ENCODE data around the gene SOBP. TPM values are rescaled to one million over a fixed set of nuclear protein-coding genes. Genes with fewer than 3 reads are reported as not detected.

The SOBP gene
- total RNA-seq, 1 experiment from 2014 or later: 1.7 TPM

DNA sequence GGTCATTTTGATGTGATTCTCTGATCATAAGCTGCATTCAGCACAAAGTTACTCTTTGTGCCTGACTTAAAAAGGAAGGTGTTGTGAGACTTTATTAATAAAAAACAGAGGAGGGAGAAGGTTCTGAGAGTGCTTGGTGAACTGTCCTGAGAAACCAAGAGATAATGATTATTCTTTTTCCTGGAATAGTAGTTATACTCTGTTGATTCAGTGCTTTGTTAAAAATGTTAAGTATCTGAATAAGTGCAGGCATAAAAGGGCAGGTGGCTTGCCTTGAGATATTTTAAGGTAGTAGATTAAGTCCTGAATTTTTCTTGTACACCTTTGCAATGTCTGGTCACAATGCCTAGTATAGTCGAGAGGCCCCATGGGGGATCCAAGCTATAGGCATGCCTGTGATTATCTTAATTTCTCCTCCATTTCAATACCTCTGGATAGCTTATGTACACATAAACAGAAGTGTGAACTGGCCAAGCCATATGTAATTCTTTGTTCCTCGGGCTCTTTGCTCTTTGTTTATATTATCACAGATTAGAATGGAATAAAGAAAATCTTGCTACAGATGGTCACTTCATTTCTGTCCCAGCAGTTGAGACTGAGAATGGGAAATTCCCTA is 50.0 kb downstream of the SOBP start:
- TF ChIP-seq, protein P1, sequence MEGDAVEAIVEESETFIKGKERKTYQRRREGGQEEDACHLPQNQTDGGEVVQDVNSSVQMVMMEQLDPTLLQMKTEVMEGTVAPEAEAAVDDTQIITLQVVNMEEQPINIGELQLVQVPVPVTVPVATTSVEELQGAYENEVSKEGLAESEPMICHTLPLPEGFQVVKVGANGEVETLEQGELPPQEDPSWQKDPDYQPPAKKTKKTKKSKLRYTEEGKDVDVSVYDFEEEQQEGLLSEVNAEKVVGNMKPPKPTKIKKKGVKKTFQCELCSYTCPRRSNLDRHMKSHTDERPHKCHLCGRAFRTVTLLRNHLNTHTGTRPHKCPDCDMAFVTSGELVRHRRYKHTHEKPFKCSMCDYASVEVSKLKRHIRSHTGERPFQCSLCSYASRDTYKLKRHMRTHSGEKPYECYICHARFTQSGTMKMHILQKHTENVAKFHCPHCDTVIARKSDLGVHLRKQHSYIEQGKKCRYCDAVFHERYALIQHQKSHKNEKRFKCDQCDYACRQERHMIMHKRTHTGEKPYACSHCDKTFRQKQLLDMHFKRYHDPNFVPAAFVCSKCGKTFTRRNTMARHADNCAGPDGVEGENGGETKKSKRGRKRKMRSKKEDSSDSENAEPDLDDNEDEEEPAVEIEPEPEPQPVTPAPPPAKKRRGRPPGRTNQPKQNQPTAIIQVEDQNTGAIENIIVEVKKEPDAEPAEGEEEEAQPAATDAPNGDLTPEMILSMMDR (IDR thresholded peaks at IDR 0.05; ENCODE audit: unreplicated experiment): no peak
- H3K4me3 Mint-ChIP-seq (ENCODE audit: low read depth, unreplicated experiment): peak overlapping the region; percentile 46
- no peak for DNase-seq
- H3K9me3 Mint-ChIP-seq (ENCODE audit: low read depth, unreplicated experiment): no peaks in the 10 kb centered on the region
- BruUV-seq (replicated peaks): no TSS peak
- H3K27ac Mint-ChIP-seq (ENCODE audit: unreplicated experiment): peak overlapping the region; percentile 96
- H3K27me3 Mint-ChIP-seq (ENCODE audit: unreplicated experiment): peaks cover 13% of the 10 kb centered on the region
- intact Hi-C loops (cut with micrococcal nuclease; ENCODE audit: unreplicated experiment): no loop called here
- peaks cover 22% of the 10 kb centered on the region for H3K4me1 Mint-ChIP-seq (ENCODE audit: low read depth, unreplicated experiment)
- CTCF ChIA-PET: interaction anchor here (0.9 to 1.1 kb wide), 2 partner anchors 12 to 30 kb away, joined by 3 read pairs; no protein-coding TSS in a partner anchor
- no peaks in the 10 kb centered on the region for H3K36me3 Mint-ChIP-seq (ENCODE audit: insufficient read depth, unreplicated experiment)

GRCh38 chr6:107540465-107540857 is 50.5 kb downstream of the SOBP start:
- TF ChIP-seq, protein P1 (IDR thresholded peaks at IDR 0.05; ENCODE audit: unreplicated experiment): no peak
- Mint-ChIP-seq H3K36me3 (ENCODE audit: insufficient read depth, unreplicated experiment) (no peaks in the 10 kb centered on the region), H3K4me1 (ENCODE audit: low read depth, unreplicated experiment) (peaks cover 22% of the 10 kb centered on the region), H3K9me3 (ENCODE audit: low read depth, unreplicated experiment) (no peaks in the 10 kb centered on the region), H3K27me3 (ENCODE audit: unreplicated experiment) (peaks cover 18% of the 10 kb centered on the region), H3K27ac (ENCODE audit: unreplicated experiment) (peak overlapping the region; percentile 96), H3K4me3 (ENCODE audit: low read depth, unreplicated experiment) (no peak overlapping the region)
- intact Hi-C loops (cut with micrococcal nuclease; ENCODE audit: unreplicated experiment): no loop called here
- CTCF ChIA-PET: interaction anchor here (0.9 to 1.1 kb wide), 2 partner anchors 13 to 31 kb away, joined by 3 read pairs; no protein-coding TSS in a partner anchor
- BruUV-seq (replicated peaks): no TSS peak
- DNase-seq: no peak

DNA sequence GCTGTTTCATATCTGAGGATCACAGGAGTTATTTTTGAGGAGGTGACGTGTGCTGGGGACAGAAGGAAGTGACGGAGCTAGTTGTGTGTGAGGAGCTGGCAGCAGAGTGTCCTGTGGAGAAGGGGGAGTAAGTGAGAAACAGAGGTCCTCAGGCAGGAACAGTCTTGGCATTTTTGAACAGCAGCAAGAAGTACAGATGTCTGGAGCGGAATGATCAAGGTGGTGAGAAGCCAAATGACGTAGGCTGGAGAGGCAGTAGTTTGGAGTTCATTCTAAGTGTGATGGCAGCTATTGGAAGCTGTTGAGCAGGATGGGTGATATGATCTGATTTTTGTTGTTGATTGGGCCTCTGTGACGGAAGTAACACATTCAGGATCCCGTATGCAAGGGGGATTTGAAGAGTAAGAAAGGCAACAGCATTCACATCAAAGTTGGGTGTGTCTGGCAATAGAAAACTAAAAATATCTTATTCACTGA is 52.3 kb downstream of the SOBP start:
- TF ChIP-seq, protein P1 (IDR thresholded peaks at IDR 0.05; ENCODE audit: unreplicated experiment): no peak
- no peak overlapping the region for H3K27ac Mint-ChIP-seq (ENCODE audit: unreplicated experiment)
- peaks cover 22% of the 10 kb centered on the region for H3K4me1 Mint-ChIP-seq (ENCODE audit: low read depth, unreplicated experiment)

GRCh38 chr6:107543088-107543487 is 53.2 kb downstream of the SOBP start:
- Mint-ChIP-seq H3K27ac (ENCODE audit: unreplicated experiment) (no peak overlapping the region), H3K27me3 (ENCODE audit: unreplicated experiment) (peaks cover 28% of the 10 kb centered on the region), H3K9me3 (ENCODE audit: low read depth, unreplicated experiment) (no peaks in the 10 kb centered on the region), H3K4me1 (ENCODE audit: low read depth, unreplicated experiment) (peaks cover 22% of the 10 kb centered on the region), H3K36me3 (ENCODE audit: insufficient read depth, unreplicated experiment) (no peaks in the 10 kb centered on the region), H3K4me3 (ENCODE audit: low read depth, unreplicated experiment) (no peak overlapping the region)
- no TSS peak for BruUV-seq (replicated peaks)
- TF ChIP-seq, protein P1 (IDR thresholded peaks at IDR 0.05; ENCODE audit: unreplicated experiment): no peak
- DNase-seq: no peak
- intact Hi-C loops (cut with micrococcal nuclease; ENCODE audit: unreplicated experiment): no loop called here
- CTCF ChIA-PET: no interaction called here

More for the DNA sequence above, 52.3 kb downstream of the SOBP start:
- CTCF ChIA-PET: no interaction called here
- peaks cover 28% of the 10 kb centered on the region for H3K27me3 Mint-ChIP-seq (ENCODE audit: unreplicated experiment)
- intact Hi-C loops (cut with micrococcal nuclease; ENCODE audit: unreplicated experiment): no loop called here
- no TSS peak for BruUV-seq (replicated peaks)
- no peaks in the 10 kb centered on the region for H3K36me3 Mint-ChIP-seq (ENCODE audit: insufficient read depth, unreplicated experiment)
- no peak for DNase-seq
- no peak overlapping the region for H3K4me3 Mint-ChIP-seq (ENCODE audit: low read depth, unreplicated experiment)
- H3K9me3 Mint-ChIP-seq (ENCODE audit: low read depth, unreplicated experiment): no peaks in the 10 kb centered on the region

Measured in Calu3 (cell line).